HEK293 (cell line): ENCODE measurements around the gene GAS1.

ENCODE experiments used
- FEZF1 ChIP-seq: fragments of 450-650 bp; formaldehyde crosslinking; IDR thresholded peaks from 2 replicates; pipeline ENCODE4 v1.5.1; 2016; ENCODE audit warnings: missing biosample characterization, missing genetic modification characterization
- KLF10 ChIP-seq: fragments of 450-650 bp; IDR thresholded peaks from 2 replicates; pipeline ENCODE4 v1.5.1; 2018; ENCODE audit warnings: missing biosample characterization, mild to moderate bottlenecking, missing genetic modification characterization
- KLF17 ChIP-seq: fragments of 450-650 bp; formaldehyde crosslinking; IDR thresholded peaks from 2 replicates; pipeline ENCODE4 v1.5.1; 2016; ENCODE audit warnings: missing biosample characterization, missing genetic modification characterization
- KLF7 ChIP-seq: fragments of 450-650 bp; formaldehyde crosslinking; IDR thresholded peaks from 2 replicates; pipeline ENCODE4 v1.5.1; 2016; ENCODE audit warnings: missing biosample characterization, missing genetic modification characterization, borderline replicate concordance
- MZF1 ChIP-seq: fragments of 450-650 bp; formaldehyde crosslinking; IDR thresholded peaks from 2 replicates; pipeline ENCODE4 v1.5.1; 2017; ENCODE audit warnings: missing biosample characterization, missing genetic modification characterization, borderline replicate concordance
- PBX3 ChIP-seq: sonication (generic); formaldehyde crosslinking; IDR thresholded peaks from 2 replicates; pipeline ENCODE4 v1.8.1; 2022; ENCODE audit warnings: mild to moderate bottlenecking, moderate library complexity, missing genetic modification reagents
- REST ChIP-seq: fragments of 450-650 bp; formaldehyde crosslinking; IDR thresholded peaks from 2 replicates; pipeline ENCODE4 v1.5.1; 2016; ENCODE audit warnings: missing biosample characterization, missing genetic modification characterization
- SCRT1 ChIP-seq: fragments of 450-650 bp; formaldehyde crosslinking; IDR thresholded peaks from 2 replicates; pipeline ENCODE4 v1.5.1; 2016; ENCODE audit warnings: missing biosample characterization, missing genetic modification characterization, borderline replicate concordance
- SETDB1 ChIP-seq: IDR thresholded peaks from one replicate; pipeline ENCODE4 v1.6.1; 2017; ENCODE audit warnings: mild to moderate bottlenecking, low read length, moderate library complexity, mixed read lengths; ENCODE audit not compliant: insufficient read length
- SP2 ChIP-seq: fragments of 450-650 bp; formaldehyde crosslinking; IDR thresholded peaks from 2 replicates; pipeline ENCODE4 v1.5.1; 2016; ENCODE audit warnings: missing biosample characterization, missing genetic modification characterization
- YY1 ChIP-seq: fragments of 450-650 bp; formaldehyde crosslinking; IDR thresholded peaks from 2 replicates; pipeline ENCODE4 v1.5.1; 2018; ENCODE audit warnings: missing biosample characterization, missing genetic modification characterization
- ZBTB44 ChIP-seq: fragments of 450-650 bp; IDR thresholded peaks from 2 replicates; pipeline ENCODE4 v1.5.1; 2018; ENCODE audit warnings: missing biosample characterization, mild to moderate bottlenecking, missing genetic modification characterization
- ZNF174 ChIP-seq: fragments of 450-650 bp; formaldehyde crosslinking; IDR thresholded peaks from 2 replicates; pipeline ENCODE4 v1.5.0; 2017; ENCODE audit warnings: missing biosample characterization, mild to moderate bottlenecking, missing genetic modification characterization
- ZNF184 ChIP-seq: fragments of 450-650 bp; IDR thresholded peaks from 2 replicates; pipeline ENCODE4 v1.5.1; 2018; ENCODE audit warnings: missing biosample characterization, mild to moderate bottlenecking, missing genetic modification characterization
- ZNF211 ChIP-seq: fragments of 450-650 bp; formaldehyde crosslinking; IDR thresholded peaks from 2 replicates; pipeline ENCODE4 v1.5.1; 2016; ENCODE audit warnings: low read depth, missing biosample characterization, missing genetic modification characterization
- ZNF23 ChIP-seq: fragments of 450-650 bp; formaldehyde crosslinking; IDR thresholded peaks from 2 replicates; pipeline ENCODE4 v1.5.1; 2016; ENCODE audit warnings: missing biosample characterization, missing genetic modification characterization, borderline replicate concordance
- ZNF404 ChIP-seq: fragments of 450-650 bp; formaldehyde crosslinking; IDR thresholded peaks from 2 replicates; pipeline ENCODE4 v1.5.1; 2017; ENCODE audit warnings: missing biosample characterization, missing genetic modification characterization
- ZNF416 ChIP-seq: fragments of 450-650 bp; formaldehyde crosslinking; IDR thresholded peaks from 2 replicates; pipeline ENCODE4 v1.5.1; 2016; ENCODE audit warnings: missing biosample characterization, missing genetic modification characterization
- ZNF48 ChIP-seq: fragments of 450-650 bp; formaldehyde crosslinking; IDR thresholded peaks from 2 replicates; pipeline ENCODE4 v1.5.1; 2016; ENCODE audit warnings: missing biosample characterization, missing genetic modification characterization
- ZNF518A ChIP-seq: fragments of 450-650 bp; formaldehyde crosslinking; conservative IDR thresholded peaks from 2 replicates; pipeline ENCODE4 v1.5.1; 2016; ENCODE audit warnings: low read depth, missing biosample characterization, missing genetic modification characterization
- ZNF549 ChIP-seq: fragments of 450-650 bp; IDR thresholded peaks from 2 replicates; pipeline ENCODE4 v1.5.1; 2018; ENCODE audit warnings: missing biosample characterization, missing genetic modification characterization, mild to moderate bottlenecking, inconsistent platforms, moderate library complexity
- ZNF571 ChIP-seq: fragments of 450-650 bp; formaldehyde crosslinking; IDR thresholded peaks from 2 replicates; pipeline ENCODE4 v1.5.0; 2017; ENCODE audit warnings: missing biosample characterization, missing genetic modification characterization
- ZNF585B ChIP-seq: fragments of 450-650 bp; formaldehyde crosslinking; IDR thresholded peaks from 2 replicates; pipeline ENCODE4 v1.5.1; 2016; ENCODE audit warnings: missing biosample characterization, missing genetic modification characterization
- ZNF660 ChIP-seq: fragments of 450-650 bp; IDR thresholded peaks from 2 replicates; pipeline ENCODE4 v1.5.1; 2018; ENCODE audit warnings: missing biosample characterization, mild to moderate bottlenecking, missing genetic modification characterization
- ZNF701 ChIP-seq: fragments of 450-650 bp; formaldehyde crosslinking; IDR thresholded peaks from 2 replicates; pipeline ENCODE4 v1.5.1; 2016; ENCODE audit warnings: missing biosample characterization, missing genetic modification characterization
- ZNF777 ChIP-seq: fragments of 450-650 bp; formaldehyde crosslinking; IDR thresholded peaks from 2 replicates; pipeline ENCODE4 v1.5.1; 2017; ENCODE audit warnings: missing biosample characterization, missing genetic modification characterization, borderline replicate concordance
- ZNF791 ChIP-seq: fragments of 450-650 bp; formaldehyde crosslinking; IDR thresholded peaks from 2 replicates; pipeline ENCODE4 v1.5.1; 2016; ENCODE audit warnings: missing biosample characterization, missing genetic modification characterization

The GAS1 gene

GRCh38 chr9:86943201-86944113, 3.8 kb downstream of the GAS1 start (continued):
- TF ChIP-seq ZNF518A (tag by site-specific recombination) (0 out of 2 replicates have a peak, but pooled peaks have one; percentile 10), ZNF23 (tag by site-specific recombination) (no peak), ZNF571 (tag by site-specific recombination) (no peak), ZNF211 (tag by site-specific recombination) (no peak), ZNF660 (tag by site-specific recombination) (no peak), ZNF404 (tag by site-specific recombination) (no peak), ZNF48 (tag by site-specific recombination) (no peak), ZNF174 (no peak), FEZF1 (tag by site-specific recombination) (peak; percentile 98), REST (no peak), ZNF585B (tag by site-specific recombination) (no peak), ZNF184 (tag by site-specific recombination) (0 out of 2 replicates have a peak, but pooled peaks have one; percentile 51), ZNF416 (tag by site-specific recombination) (no peak), ZNF777 (no peak), MZF1 (tag by site-specific recombination) (peak; percentile 70; the same call in 1 of the 2 replicates), ZBTB44 (tag by site-specific recombination) (peak; percentile 91), SCRT1 (tag by site-specific recombination) (no peak), KLF7 (tag by site-specific recombination) (no peak; the same call in 1 of the 2 replicates), KLF17 (tag by site-specific recombination) (no peak), ZNF701 (tag by site-specific recombination) (no peak), ZNF791 (tag by site-specific recombination) (no peak), YY1 (tag by site-specific recombination) (no peak; the same call in 1 of the 2 replicates), ZNF549 (tag by site-specific recombination) (no peak), PBX3 (CRISPR knock-in tag) (no peak), SETDB1 (no peak), SP2 (tag by site-specific recombination) (no peak), KLF10 (peak; percentile 82)
